Stimulated activated CD4-positive, alpha-beta T cell treated with anti-CD3 and anti-CD28 coated beads, Interleukin-12 subunit alpha, Interleukin-12 subunit beta, amount 100 ng/mL, for 24 hours (primary cell): Measurements from ENCODE around the gene CNTN4.

Experiments
- DNase-seq, 2 experiments: peaks; one replicate each; pipeline ENCODE4 v3.0.0-alpha.2; 2020; ENCODE audit warnings: low read depth in 2 of 2

CNTN4 gene

GRCh38 chr3:3038201-3038991, 939.7 kb downstream of the CNTN4 start:
- no peak for DNase-seq

- DNase-seq = no peak
These were observed 955.3 kb downstream of the CNTN4 start for GRCh38 chr3:3053974-3054373.

- no peak for DNase-seq
These were observed 961.0 kb downstream of the CNTN4 start for GRCh38 chr3:3059645-3060044.

- no peak for DNase-seq
These were observed 965.6 kb downstream of the CNTN4 start for GRCh38 chr3:3064297-3064696.

- DNase-seq = no peak
These were observed 967.2 kb downstream of the CNTN4 start for GRCh38 chr3:3065876-3066275.

GRCh38 chr3:3066378-3066777, 967.7 kb downstream of the CNTN4 start:
- DNase-seq = no peak

GRCh38 chr3:3066910-3067309, 968.2 kb downstream of the CNTN4 start:
- no peak for DNase-seq

GRCh38 chr3:3068358-3068881, 969.8 kb downstream of the CNTN4 start:
- DNase-seq = no peak

GRCh38 chr3:3069723-3070122, 971.1 kb downstream of the CNTN4 start:
- no peak for DNase-seq

- no peak for DNase-seq
These were observed 972.5 kb downstream of the CNTN4 start for GRCh38 chr3:3071136-3071535.

- no peak for DNase-seq
These were observed 976.0 kb downstream of the CNTN4 start for GRCh38 chr3:3074551-3075257.

GRCh38 chr3:3080309-3080708, 981.6 kb downstream of the CNTN4 start:
- DNase-seq = no peak

GRCh38 chr3:3081381-3082233, 982.9 kb downstream of the CNTN4 start:
- no peak for DNase-seq

- no peak for DNase-seq
These were observed 983.7 kb downstream of the CNTN4 start for GRCh38 chr3:3082234-3082924.

- DNase-seq = no peak
These were observed 986.2 kb downstream of the CNTN4 start for GRCh38 chr3:3084890-3085289.

- no peak for DNase-seq
These were observed 987.1 kb downstream of the CNTN4 start for GRCh38 chr3:3085782-3086181.

- DNase-seq = no peak
These were observed 987.6 kb downstream of the CNTN4 start for GRCh38 chr3:3086239-3086638.

GRCh38 chr3:3087279-3087678, 988.6 kb downstream of the CNTN4 start:
- no peak for DNase-seq

- no peak for DNase-seq
These were observed 989.2 kb downstream of the CNTN4 start for GRCh38 chr3:3087716-3088465.

- no peak for DNase-seq
These were observed 990.4 kb downstream of the CNTN4 start for GRCh38 chr3:3089017-3089416.

GRCh38 chr3:3097958-3098357, 999.3 kb downstream of the CNTN4 start:
- DNase-seq = no peak
